ENCODE measurements around the gene CRABP2.

DNA sequence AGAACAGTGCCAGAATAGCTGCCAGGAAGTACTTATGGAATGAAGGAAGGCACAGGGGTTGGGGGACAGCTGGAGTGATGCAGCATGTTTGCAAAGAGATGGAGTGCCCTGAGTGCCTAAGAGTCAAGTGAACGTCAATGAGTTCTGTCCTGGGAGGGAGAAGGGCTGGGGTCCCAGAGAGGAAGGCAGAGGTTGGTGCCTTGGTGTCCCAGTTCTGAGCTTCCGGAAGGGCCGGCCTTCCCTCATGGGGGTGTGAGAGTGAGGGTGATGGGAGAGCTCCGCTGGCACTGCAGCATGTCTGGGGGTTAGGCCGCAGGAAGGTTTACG is 45.8 kb downstream of the CRABP2 start:
- TF ChIP-seq CTCF (IDR thresholded peaks at IDR 0.05), result no peak
- TF ChIP-seq POLR2A (IDR thresholded peaks at IDR 0.05), result no peak
- no peak for TF ChIP-seq EP300 (IDR thresholded peaks at IDR 0.05)

All from upper lobe of left lung (tissue), 4 donors.